Measurements from ENCODE around the gene TMEM151A. TPM values are rescaled to one million over a fixed set of nuclear protein-coding genes. Genes with fewer than 3 reads are reported as not detected.
A peak's percentile ranks its signal among the peaks of the same experiment; 100 is the strongest.

Gene TMEM151A
- total RNA-seq, 1 experiment from 2014 or later = 0.42 TPM

- peak; percentile 57 for DNase-seq
- Histone ChIP-seq H3K36me3 (replicated peaks; ENCODE audit: control insufficient read depth, insufficient read depth, low read length) (no peaks in the 10 kb centered on the region), H3K27me3 (ENCODE audit: control insufficient read depth, insufficient read depth, low read length) (no peaks in the 10 kb centered on the region), H3K4me3 (ENCODE audit: insufficient read depth, low read depth, low read length) (no peak overlapping the region)
Measured at GRCh38 chr11:66326261-66327111, 34.8 kb downstream of the TMEM151A start.

GRCh38 chr11:66327171-66328030, 35.7 kb downstream of the TMEM151A start:
- peak; percentile 47 for DNase-seq
- H3K27me3 ChIP-seq (ENCODE audit: control insufficient read depth, insufficient read depth, low read length) = no peaks in the 10 kb centered on the region
- no peaks in the 10 kb centered on the region; the same call in 1 of the 2 replicates for H3K36me3 ChIP-seq (replicated peaks; ENCODE audit: control insufficient read depth, insufficient read depth, low read length)
- no peak overlapping the region for H3K4me3 ChIP-seq (ENCODE audit: insufficient read depth, low read depth, low read length)

DNA sequence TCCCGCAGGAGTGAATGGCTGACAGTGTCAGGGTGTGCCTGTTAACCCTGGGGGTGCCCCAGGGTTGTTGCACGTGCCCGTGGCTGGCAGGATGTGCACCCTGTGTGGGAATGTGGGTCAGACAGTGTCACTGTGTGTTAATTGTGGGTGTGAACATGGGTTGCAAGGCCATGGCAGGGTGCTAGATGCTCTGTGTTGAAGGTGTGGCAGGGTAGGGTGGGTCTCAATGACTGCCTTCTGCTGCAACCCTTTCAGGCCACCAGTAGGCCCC, 36.3 kb downstream of the TMEM151A start:
- DNase-seq = no peak
- H3K4me3 ChIP-seq (ENCODE audit: insufficient read depth, low read depth, low read length) = no peak overlapping the region
- no peaks in the 10 kb centered on the region for H3K27me3 ChIP-seq (ENCODE audit: control insufficient read depth, insufficient read depth, low read length)
- H3K36me3 ChIP-seq (replicated peaks; ENCODE audit: control insufficient read depth, insufficient read depth, low read length) = no peaks in the 10 kb centered on the region; the same call in 1 of the 2 replicates

DNA sequence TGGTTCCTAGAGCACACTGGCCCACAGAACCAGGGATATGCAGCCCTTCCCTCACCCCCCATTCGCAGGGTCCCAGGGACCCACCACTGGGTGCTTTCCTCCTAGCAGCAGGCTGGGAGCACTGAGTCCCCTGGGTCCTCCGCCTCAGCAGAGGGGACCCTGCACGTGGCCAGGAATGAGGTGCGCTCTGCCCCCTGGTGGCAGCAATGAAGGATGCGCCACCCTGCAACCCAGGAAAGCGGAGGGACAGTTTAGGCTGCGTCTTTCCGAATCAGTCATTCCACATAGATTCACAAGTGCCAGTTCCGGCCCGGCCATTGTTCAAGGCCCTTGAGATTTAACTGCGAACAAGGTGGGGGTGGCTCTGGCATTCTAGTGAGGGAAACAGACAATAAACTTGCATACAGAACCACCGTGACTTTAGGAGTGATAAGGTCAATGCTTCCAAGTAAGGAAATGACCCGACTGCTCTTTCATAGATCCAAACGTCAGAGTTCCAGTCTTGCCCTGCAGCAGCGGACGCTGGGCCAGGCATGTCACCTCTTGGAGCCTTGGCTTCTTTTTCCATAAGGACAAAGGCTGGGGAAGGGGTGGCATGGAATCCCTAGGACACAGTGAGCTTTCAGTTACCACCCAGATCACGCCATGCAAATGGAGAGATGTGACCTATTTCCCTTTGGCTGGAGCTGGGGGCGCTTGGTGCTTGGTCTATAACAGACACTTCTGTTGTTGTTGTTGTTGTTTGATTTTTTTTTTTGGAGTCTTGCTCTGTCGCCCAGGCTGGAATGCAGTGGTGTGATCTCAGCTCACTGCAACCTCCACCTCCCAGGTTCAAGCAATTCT, 36.8 kb downstream of the TMEM151A start:
- Histone ChIP-seq H3K36me3 (replicated peaks; ENCODE audit: control insufficient read depth, insufficient read depth, low read length) (no peaks in the 10 kb centered on the region; the same call in 1 of the 2 replicates), H3K27me3 (ENCODE audit: control insufficient read depth, insufficient read depth, low read length) (no peaks in the 10 kb centered on the region), H3K4me3 (ENCODE audit: insufficient read depth, low read depth, low read length) (no peak overlapping the region)
- peak; percentile 95 for DNase-seq

DNA sequence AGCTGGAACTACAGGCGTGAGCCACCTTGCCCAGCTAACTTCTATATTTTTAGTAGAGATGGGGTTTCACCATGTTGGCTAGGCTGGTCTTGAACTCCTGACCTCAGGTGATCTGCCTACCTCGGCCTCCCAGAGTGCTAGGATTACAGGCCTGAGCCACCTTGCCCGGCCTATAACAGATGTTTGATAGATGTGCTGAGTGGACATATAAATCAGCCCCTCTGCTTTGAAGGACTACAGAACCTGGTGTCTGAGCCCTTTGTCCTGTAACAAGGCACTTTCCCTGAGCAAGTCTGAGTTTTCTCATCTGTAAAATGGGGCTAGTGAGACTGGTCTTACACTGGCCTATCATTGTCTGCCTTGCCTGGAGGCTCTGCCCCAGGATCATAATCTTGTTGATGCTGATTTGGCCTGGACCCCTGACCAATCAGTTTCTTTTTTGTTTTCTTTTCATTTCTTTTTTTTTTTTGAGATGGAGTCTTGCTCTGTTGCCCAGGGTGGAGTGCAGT, 37.5 kb downstream of the TMEM151A start:
- no peak for DNase-seq
- Histone ChIP-seq H3K4me3 (ENCODE audit: insufficient read depth, low read depth, low read length) (no peak overlapping the region), H3K27me3 (ENCODE audit: control insufficient read depth, insufficient read depth, low read length) (no peaks in the 10 kb centered on the region), H3K36me3 (replicated peaks; ENCODE audit: control insufficient read depth, insufficient read depth, low read length) (no peaks in the 10 kb centered on the region; the same call in 1 of the 2 replicates)

DNA sequence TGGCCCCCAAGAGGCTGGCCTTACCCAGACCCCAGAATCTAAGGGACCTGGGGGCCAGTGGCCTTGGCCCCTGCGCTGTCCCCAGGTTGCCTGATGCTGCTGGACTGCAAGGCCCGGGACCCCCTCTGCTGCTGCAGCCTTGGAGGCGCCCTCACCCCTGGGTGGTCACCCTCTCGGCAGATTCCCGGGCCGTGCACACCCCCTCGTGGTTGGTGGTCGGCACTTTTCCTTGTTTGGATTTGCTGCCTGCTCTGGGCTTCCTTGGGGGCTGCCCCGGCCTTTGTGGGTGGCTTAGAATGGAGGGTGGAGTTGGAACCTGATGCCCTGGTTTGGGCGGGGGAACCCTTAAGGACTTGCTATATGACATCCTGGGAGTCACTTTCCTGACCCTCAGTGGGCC, 39.2 kb downstream of the TMEM151A start:
- Histone ChIP-seq H3K27me3 (ENCODE audit: control insufficient read depth, insufficient read depth, low read length) (peaks cover 1% of the 10 kb centered on the region; the same call in 1 of the 2 replicates), H3K36me3 (replicated peaks; ENCODE audit: control insufficient read depth, insufficient read depth, low read length) (no peaks in the 10 kb centered on the region; the same call in 1 of the 2 replicates), H3K4me3 (ENCODE audit: insufficient read depth, low read depth, low read length) (no peak overlapping the region)
- DNase-seq = peak; percentile 50

DNA sequence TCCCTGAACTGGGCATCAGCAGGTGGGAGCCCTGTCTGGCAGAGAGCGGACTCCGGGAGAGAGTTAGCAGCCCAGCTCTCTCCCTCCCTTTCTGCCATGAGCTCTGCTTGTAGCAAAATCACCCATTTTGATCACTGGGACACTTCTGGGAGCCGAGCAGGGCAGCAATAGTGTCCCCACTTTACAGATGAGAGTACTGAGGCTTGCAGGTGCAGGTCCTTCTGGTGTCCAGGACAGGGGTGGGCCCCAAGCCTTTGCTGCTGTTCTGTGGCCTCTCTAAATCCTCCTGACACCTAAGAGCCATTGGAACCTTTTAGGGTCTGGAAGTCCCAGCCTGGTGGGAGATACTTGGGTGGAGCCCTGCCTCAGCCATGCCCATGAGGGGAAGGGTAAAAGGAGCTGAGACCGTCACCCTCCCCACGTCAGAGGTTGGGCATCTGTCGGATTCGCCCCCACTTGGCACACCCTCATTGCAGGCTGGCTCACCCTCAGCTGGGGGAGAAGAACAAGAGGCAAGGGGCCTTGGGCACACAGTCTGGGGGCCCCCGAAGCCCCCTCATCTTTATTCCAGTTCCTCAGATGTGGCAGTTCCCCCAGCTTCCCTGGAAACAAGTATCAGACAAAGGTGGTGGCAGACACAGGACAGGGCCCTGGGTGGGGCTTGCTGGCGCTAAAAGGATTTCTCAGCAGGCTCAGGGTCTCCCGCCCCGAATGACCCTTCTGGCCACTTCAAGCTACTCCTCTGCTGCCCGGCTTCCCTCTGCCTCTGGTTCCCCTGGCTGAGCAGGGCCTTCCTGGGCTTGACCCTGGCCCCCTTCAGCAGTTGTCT, 40.1 kb downstream of the TMEM151A start:
- peaks cover 1% of the 10 kb centered on the region; the same call in 1 of the 2 replicates for H3K27me3 ChIP-seq (ENCODE audit: control insufficient read depth, insufficient read depth, low read length)
- no peak overlapping the region for H3K4me3 ChIP-seq (ENCODE audit: insufficient read depth, low read depth, low read length)
- DNase-seq = peak; percentile 36
- H3K36me3 ChIP-seq (replicated peaks; ENCODE audit: control insufficient read depth, insufficient read depth, low read length) = no peaks in the 10 kb centered on the region; the same call in 1 of the 2 replicates

- Histone ChIP-seq H3K4me3 (ENCODE audit: insufficient read depth, low read depth, low read length) (no peak overlapping the region), H3K36me3 (replicated peaks; ENCODE audit: control insufficient read depth, insufficient read depth, low read length) (no peaks in the 10 kb centered on the region; the same call in 1 of the 2 replicates), H3K27me3 (ENCODE audit: control insufficient read depth, insufficient read depth, low read length) (peaks cover 1% of the 10 kb centered on the region; the same call in 1 of the 2 replicates)
- DNase-seq = peak; percentile 51
Measured at GRCh38 chr11:66332371-66333219, 40.9 kb downstream of the TMEM151A start.

DNA sequence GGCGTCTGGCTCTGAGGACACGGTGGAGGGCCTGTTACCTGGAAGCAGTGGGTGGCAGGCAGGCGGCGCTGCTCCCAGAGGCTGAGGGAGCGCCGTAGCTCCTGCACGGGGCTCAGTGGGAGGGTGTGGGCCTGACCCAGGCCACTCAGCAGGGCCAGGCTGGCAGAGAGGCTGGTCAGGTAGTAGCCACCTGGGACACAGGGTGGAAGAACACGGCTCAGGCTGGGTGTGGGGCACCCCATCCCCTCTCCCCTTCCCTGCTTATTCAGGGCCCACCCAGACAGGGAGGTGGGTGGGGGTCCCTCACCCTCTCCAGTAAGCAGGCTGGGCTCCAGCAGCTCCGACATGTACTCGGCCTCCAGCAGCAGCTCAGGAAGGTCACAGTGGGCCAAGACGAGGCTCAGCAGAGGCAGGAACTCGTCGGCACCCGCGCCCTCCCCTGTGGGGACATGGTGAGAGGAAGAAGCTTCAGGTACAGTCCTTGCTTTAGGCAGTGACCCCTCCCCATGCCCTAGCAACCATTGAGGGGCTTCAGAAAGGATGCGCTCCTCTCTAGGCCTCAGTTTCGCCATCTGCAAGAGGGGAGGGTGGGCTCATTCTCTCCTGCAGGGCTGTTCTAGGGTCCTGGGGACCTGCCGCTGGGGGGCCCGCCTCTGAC, 41.7 kb downstream of the TMEM151A start:
- Histone ChIP-seq H3K4me3 (ENCODE audit: insufficient read depth, low read depth, low read length) (no peak overlapping the region), H3K27me3 (ENCODE audit: control insufficient read depth, insufficient read depth, low read length) (peaks cover 1% of the 10 kb centered on the region; the same call in 1 of the 2 replicates), H3K36me3 (replicated peaks; ENCODE audit: control insufficient read depth, insufficient read depth, low read length) (no peaks in the 10 kb centered on the region; the same call in 1 of the 2 replicates)
- DNase-seq = peak; percentile 58

GRCh38 chr11:66333896-66334604, 42.4 kb downstream of the TMEM151A start:
- peak; percentile 67 for DNase-seq
- Histone ChIP-seq H3K4me3 (ENCODE audit: insufficient read depth, low read depth, low read length) (no peak overlapping the region), H3K27me3 (ENCODE audit: control insufficient read depth, insufficient read depth, low read length) (peaks cover 1% of the 10 kb centered on the region; the same call in 1 of the 2 replicates), H3K36me3 (replicated peaks; ENCODE audit: control insufficient read depth, insufficient read depth, low read length) (no peaks in the 10 kb centered on the region; the same call in 1 of the 2 replicates)

GRCh38 chr11:66334605-66335442, 43.1 kb downstream of the TMEM151A start:
- Histone ChIP-seq H3K4me3 (ENCODE audit: insufficient read depth, low read depth, low read length) (peak overlapping the region; percentile 53; the same call in 1 of the 2 replicates), H3K27me3 (ENCODE audit: control insufficient read depth, insufficient read depth, low read length) (peaks cover 1% of the 10 kb centered on the region; the same call in 1 of the 2 replicates), H3K36me3 (replicated peaks; ENCODE audit: control insufficient read depth, insufficient read depth, low read length) (no peaks in the 10 kb centered on the region; the same call in none of the 2 replicates)
- peak; percentile 70 for DNase-seq
